C1 segment of cervical spinal cord (tissue), 14 donors: Measurements from ENCODE around the gene PAQR6.

ENCODE experiments used
- DNase-seq, 14 donors: peaks; one replicate each; lab custom pipeline; 2025; lab: John Stamatoyannopoulos, UW

Gene PAQR6

DNA sequence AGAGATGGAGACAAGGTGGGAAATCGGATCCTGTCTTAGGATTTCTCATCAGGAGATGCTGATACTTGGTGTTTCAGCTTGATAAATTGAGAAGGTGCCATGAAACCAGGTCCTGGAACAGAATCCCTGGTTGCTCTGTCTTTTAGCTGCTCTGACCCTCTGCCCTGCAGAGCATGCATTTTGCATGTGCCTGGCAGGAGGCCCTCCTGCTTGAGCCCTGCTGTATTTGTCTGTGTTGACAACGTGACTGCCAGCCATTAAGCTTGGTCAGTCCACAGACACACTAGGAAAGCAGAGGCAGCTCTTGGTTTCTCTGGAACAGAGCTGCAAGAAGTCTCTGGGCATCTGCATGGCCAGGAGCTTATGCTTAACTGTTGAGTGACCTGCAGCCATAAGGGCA is 51.4 kb downstream of the PAQR6 start:
- no peak for DNase-seq

DNA sequence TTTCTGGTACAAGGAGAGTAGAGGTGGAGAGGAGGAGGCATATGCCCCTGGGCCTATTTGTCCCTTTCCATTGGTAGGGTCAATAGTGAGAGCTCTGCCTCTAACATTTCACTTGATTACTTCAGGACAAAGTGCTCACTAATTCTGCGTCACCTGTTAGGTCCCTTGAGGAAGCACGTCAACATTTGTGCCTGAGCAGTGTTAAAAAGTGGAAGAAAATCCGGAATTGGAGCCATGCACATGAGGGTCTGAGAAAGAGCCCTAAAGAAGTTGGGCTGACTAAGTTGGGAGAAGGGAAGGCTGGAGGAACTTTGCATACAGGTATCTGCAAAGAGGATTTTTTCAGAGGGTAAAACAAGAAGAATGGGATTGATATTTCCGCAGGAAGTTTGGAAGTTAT is 52.0 kb downstream of the PAQR6 start:
- DNase-seq: no peak

DNA sequence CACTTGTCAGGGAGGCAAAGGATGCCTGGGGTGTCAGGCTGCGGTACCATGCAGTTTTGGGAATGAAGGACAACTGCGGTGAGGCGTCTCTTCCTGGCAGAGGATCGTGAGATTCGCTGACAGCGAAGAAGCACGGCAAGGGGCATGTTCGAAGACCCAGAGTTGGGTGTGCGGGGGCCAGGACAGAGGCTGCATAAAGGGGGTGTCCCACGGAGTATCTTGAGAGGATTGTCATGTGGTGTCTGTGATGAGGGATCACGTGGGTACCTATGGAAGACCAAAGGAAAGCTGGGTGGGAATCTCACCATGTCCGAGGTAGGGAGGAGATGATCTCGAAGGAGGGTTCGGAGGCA is 53.6 kb downstream of the PAQR6 start:
- no peak for DNase-seq

DNA sequence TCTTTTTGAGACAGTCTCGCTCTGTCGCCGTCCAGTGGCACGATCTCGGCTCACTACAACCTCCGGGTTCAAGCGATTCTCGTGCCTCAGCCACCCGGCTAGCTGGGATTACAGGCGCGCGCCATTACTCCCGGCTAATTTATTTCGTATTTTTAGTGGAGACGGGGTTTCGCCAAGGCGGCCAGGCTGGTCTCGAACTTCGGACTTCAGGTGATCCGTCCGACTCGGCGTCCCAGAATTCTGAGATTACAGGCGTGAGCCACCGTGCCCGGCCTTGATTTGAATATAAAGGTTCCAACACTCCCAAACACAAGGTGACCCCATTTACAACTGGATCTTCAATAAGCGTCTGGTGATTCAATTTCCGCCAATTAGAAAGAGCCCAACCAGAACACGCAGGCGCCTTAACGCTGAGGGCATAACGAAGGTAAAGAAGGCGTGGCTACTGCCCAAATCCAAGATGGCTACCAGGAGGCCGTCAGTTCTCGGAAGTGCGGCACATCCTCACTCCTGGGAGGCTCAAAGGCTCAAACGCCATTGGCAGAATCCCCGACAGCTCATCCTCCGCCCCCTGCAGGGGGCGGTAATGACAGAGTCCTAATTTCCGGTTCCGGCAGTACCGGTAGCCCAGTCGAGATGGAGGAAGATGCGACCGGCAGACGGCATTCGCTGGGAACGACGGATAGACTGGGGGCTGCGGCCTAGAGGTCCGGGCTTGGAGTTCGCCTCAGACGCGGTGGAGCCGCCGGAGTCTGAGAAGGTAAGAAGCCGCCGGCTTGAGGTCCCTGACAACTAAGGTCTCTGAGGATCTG is 54.2 kb downstream of the PAQR6 start, which contains the start of gene SLC25A44:
SLC25A44 (plus strand) TSS at position 617 of the 812 bp plus-strand sequence. CDS start 5,744 bp downstream, outside the sequence.
- peak; percentile 76 to 100 (median 97) for DNase-seq
